ENCODE measurements around the gene YRDC. TPM values are rescaled to one million over a fixed set of nuclear protein-coding genes. Genes with fewer than 3 reads are reported as not detected.

Gene YRDC
- total RNA-seq, 1 experiment from 2014 or later: 41.4 TPM

DNA sequence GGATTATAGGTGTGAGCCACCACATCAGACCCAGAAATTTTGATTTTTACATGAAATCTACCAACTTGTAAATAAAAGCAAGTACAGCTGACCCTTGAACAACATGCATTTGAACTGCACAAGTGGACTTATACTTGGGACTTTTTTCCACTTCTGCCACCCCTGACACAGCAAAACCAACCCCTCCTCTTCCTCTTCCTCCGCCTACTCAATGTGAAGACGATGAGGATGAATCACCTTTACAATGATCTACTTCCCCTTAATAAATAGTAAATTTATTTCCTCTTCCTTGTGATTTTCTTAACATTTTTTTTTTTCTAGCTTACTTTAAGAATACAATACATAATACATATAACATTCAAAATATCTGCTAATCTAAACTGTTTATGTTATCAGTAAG lies 17.5 kb upstream of the YRDC start:
- RAD21 ChIA-PET (ENCODE audit: low non-redundant PET in 1 of 2, low total read pairs in 2 of 2, uncharacterized antibody in 2 of 2, unreplicated experiment in 2 of 2): no interaction called here
- POLR2A ChIA-PET: no interaction called here
- Histone ChIP-seq H3K9me2 (ENCODE audit: insufficient read depth) (no peaks in the 10 kb centered on the region), H3K27ac (ENCODE audit: low read depth, low read length) (no peak overlapping the region), H3K36me3 (ENCODE audit: control insufficient read depth in 1 of 2, insufficient read depth in 2 of 2, low read length in 2 of 2) (peaks cover 18 to 33% of the 10 kb centered on the region in 2 experiments), H3K79me2 (ENCODE audit: insufficient read depth, low read length) (no peaks in the 10 kb centered on the region), H2AFZ (ENCODE audit: low read depth, low read length, poor library complexity, severe bottlenecking) (no peak overlapping the region), H3K9me3 (ENCODE audit: control insufficient read depth in 1 of 2, insufficient read depth in 1 of 2, low read depth in 1 of 2, low read length in 2 of 2) (no peaks in the 10 kb centered on the region), H3K9ac (ENCODE audit: low read length) (no peak overlapping the region), H3K4me2 (ENCODE audit: low read length) (peak overlapping the region; percentile 19; the same call in 1 of the 2 replicates), H3K4me1 (ENCODE audit: control insufficient read depth in 1 of 2, insufficient read depth in 2 of 2, low read length in 2 of 2) (peaks cover 0 to 10% of the 10 kb centered on the region in 2 experiments; a peak in 2 of 4 replicates), H3K4me3 (replicated peaks in 1 of 2; ENCODE audit: low read depth in 1 of 2, low read length in 2 of 2) (no peak overlapping the region), H4K20me1 (ENCODE audit: insufficient read depth) (no peaks in the 10 kb centered on the region), H3K27me3 (ENCODE audit: insufficient read depth, low read length) (no peaks in the 10 kb centered on the region)
- TF ChIP-seq EZH2 (IDR thresholded peaks at IDR 0.05) (no peak), CBX3 (IDR thresholded peaks at IDR 0.05; ENCODE audit: low read depth) (no peak), TCF7L2 (IDR thresholded peaks at IDR 0.05; ENCODE audit: borderline replicate concordance, extremely low read depth, insufficient read depth, insufficient read length) (no peak), FOSL1 (IDR thresholded peaks at IDR 0.05; ENCODE audit: low read depth) (no peak), EGR1 (IDR thresholded peaks at IDR 0.05; ENCODE audit: low read depth) (peak; percentile 36; the same call in 1 of the 2 replicates)
- intact Hi-C loops (cut with micrococcal nuclease): no loop called here
- ATAC-seq: no peak
- no TSS peak for BruUV-seq (replicated peaks)
- CTCF ChIA-PET: no interaction called here
- no peak for DNase-seq (ENCODE audit: low read depth, low spot score)

DNA sequence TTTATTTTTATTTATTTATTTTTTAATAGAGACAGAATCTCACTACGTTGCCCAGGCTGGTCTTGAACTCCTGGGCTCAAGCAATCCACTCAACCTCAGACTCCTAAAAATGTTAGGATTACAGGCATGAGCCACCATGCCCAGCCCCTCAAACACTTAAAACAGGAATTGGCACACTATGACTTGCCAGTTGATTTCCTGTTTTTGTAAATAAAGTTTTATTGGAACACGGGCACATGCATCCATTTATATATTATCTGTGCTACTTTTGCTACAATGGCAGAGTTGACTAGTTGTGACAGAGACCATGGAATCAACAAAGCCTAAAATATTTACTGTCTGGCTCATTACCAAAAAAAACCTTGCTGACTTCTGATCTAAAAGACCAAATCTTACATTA lies 16.0 kb upstream of the YRDC start:
- RAD21 ChIA-PET (ENCODE audit: low non-redundant PET in 1 of 2, low total read pairs in 2 of 2, uncharacterized antibody in 2 of 2, unreplicated experiment in 2 of 2): no interaction called here
- ATAC-seq (no peak), DNase-seq (ENCODE audit: low read depth, low spot score) (no peak)
- Histone ChIP-seq H3K79me2 (ENCODE audit: insufficient read depth, low read length) (no peaks in the 10 kb centered on the region), H3K27ac (ENCODE audit: low read depth, low read length) (no peak overlapping the region), H2AFZ (ENCODE audit: low read depth, low read length, poor library complexity, severe bottlenecking) (no peak overlapping the region), H3K27me3 (ENCODE audit: insufficient read depth, low read length) (no peaks in the 10 kb centered on the region), H3K4me2 (ENCODE audit: low read length) (no peak overlapping the region), H3K9me2 (ENCODE audit: insufficient read depth) (no peaks in the 10 kb centered on the region), H3K4me3 (replicated peaks in 1 of 2; ENCODE audit: low read depth in 1 of 2, low read length in 2 of 2) (no peak overlapping the region), H3K4me1 (ENCODE audit: control insufficient read depth in 1 of 2, insufficient read depth in 2 of 2, low read length in 2 of 2) (peaks cover 0 to 10% of the 10 kb centered on the region in 2 experiments; a peak in 2 of 4 replicates), H3K9ac (ENCODE audit: low read length) (no peak overlapping the region), H3K9me3 (ENCODE audit: control insufficient read depth in 1 of 2, insufficient read depth in 1 of 2, low read depth in 1 of 2, low read length in 2 of 2) (no peaks in the 10 kb centered on the region), H3K36me3 (ENCODE audit: control insufficient read depth in 1 of 2, insufficient read depth in 2 of 2, low read length in 2 of 2) (peaks cover 26 to 38% of the 10 kb centered on the region in 2 experiments), H4K20me1 (ENCODE audit: insufficient read depth) (no peaks in the 10 kb centered on the region)
- POLR2A ChIA-PET: no interaction called here
- CTCF ChIA-PET: no interaction called here
- TF ChIP-seq ZNF274 (IDR thresholded peaks at IDR 0.05; ENCODE audit: low read depth, low read length) (no peak), YY1 (IDR thresholded peaks at IDR 0.05; ENCODE audit: extremely low read depth, insufficient replicate concordance, low read depth, low read length) (no peak), CBX3 (IDR thresholded peaks at IDR 0.05; ENCODE audit: low read depth) (no peak)
- BruUV-seq (replicated peaks): no TSS peak
- intact Hi-C loops (cut with micrococcal nuclease): no loop called here

All from HCT116 (cell line).